Peyer's patch (tissue), 4 donors: ENCODE data around the gene HCRTR2.

Source experiments
- CTCF ChIP-seq, 6 experiments: fragments of 450-650 bp in 4 of 6; fragments of 200-600 bp in 2 of 6; sonication (generic) in 1 of 6; IDR thresholded peaks; one replicate each; pipeline ENCODE4 v1.5.1; 2017 to 2019; ENCODE audit warnings: antibody characterized with exemption in 6 of 6, mild to moderate bottlenecking in 3 of 6, moderate library complexity in 1 of 6
- POLR2A ChIP-seq, 2 donors: fragments of 450-650 bp; IDR thresholded peaks; one replicate each; pipeline ENCODE4 v1.5.1; 2017; ENCODE audit warnings: antibody characterized with exemption in 2 of 2, mild to moderate bottlenecking in 2 of 2, moderate library complexity in 2 of 2

GRCh38 chr6:55319961-55320695, 145.8 kb downstream of the HCRTR2 start:
- TF ChIP-seq CTCF (IDR thresholded peaks at IDR 0.05) = no peak
- no peak for TF ChIP-seq POLR2A (IDR thresholded peaks at IDR 0.05)
